ENCODE data around the gene SNRNP25.

The SNRNP25 gene

GRCh38 chr16:60929-61878, 7.6 kb downstream of the SNRNP25 start:
- DNase-seq (ENCODE audit: low read depth, low spot score): no peak
- H3K27ac ChIP-seq: no peak overlapping the region

- no peak for DNase-seq (ENCODE audit: low read depth, low spot score)
- H3K27ac ChIP-seq: no peak overlapping the region
Measured at GRCh38 chr16:61879-62281, 8.3 kb downstream of the SNRNP25 start.

DNA sequence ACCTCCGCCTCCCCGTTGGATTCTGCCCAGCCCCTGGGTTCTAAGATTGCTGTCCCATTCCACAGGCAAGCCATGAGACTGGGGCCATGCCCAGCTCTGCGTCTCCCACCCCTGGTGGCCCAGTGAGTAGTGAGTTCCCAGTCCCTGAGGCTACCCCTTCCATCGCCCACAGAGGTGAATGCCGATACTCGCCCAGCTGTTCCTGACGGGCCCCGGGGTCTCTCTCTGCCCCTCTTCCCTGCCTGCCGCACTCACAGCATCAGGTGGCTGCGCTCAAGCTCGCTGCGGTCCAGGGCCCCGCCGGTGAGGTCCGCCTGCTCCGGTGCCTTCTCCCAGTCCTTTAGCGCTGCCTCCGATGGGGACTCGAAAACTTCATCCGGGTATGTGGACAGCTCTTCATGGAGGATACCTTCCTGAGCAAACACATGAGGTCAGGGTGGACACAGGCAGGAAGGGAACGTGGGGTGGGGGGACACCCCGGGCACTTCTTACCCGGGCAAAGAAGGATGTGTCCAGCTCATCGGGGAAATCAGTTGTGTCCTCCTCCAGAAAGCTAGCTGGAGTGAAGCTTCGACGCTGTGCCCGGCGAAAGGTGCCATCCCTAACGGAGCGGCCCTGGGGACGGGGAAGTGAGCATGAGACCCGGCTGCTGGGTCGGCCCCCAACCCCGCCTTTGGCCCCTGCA, 8.8 kb downstream of the SNRNP25 start:
- no peak overlapping the region for H3K27ac ChIP-seq
- DNase-seq (ENCODE audit: low read depth, low spot score): no peak

- no peak overlapping the region for H3K27ac ChIP-seq
- DNase-seq (ENCODE audit: low read depth, low spot score): no peak
Measured at GRCh38 chr16:62968-63391, 9.4 kb downstream of the SNRNP25 start.

- no peak for DNase-seq (ENCODE audit: low read depth, low spot score)
- no peak overlapping the region for H3K27ac ChIP-seq
Measured at GRCh38 chr16:63466-63865, 9.8 kb downstream of the SNRNP25 start.

DNA sequence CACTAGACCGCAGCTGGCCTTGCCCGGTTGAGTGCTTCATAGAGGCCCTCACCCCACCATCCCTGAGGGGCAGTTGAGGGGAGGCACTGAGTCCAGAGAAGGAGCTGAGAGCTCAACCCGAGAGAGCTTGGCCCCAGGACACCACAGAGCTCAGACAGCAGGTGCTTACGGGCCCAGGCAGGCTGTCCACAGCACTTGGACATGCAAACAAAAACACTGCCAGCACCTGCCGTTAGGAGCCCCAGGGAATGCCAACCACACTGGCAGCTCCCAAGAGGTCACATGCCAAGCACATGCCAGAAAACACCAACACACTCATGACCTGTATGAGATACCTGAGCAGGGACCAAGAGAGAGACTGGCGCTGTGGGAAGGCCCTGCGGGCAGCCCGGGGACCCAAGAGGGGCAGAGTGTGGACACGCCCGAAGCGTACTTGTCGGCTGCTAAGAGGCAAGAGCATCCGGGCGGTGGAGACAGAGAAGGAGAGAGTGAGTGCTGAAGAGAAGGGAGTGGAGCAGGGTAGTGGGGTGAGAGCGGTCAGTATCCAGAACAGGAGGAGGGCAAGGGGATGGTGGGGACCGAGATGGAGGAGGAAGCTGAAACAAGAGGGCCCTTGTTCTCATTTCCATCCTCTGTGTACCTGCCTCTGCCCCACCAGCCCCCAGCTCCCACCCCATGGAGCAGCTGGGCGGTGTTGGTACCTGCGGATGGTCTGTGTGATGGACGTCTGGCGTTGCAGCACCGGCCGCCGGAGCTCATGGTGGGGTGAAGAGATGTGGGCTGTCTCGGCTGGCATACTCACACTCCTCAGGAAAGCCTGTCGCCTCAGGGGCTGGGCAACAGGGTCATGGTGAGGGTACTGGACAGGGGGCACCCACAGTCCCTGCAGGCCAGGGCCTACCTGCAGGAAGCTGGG, 10.6 kb downstream of the SNRNP25 start:
- no peak for DNase-seq (ENCODE audit: low read depth, low spot score)
- no peak overlapping the region for H3K27ac ChIP-seq

GRCh38 chr16:64914-65255, 11.3 kb downstream of the SNRNP25 start:
- no peak overlapping the region for H3K27ac ChIP-seq
- DNase-seq (ENCODE audit: low read depth, low spot score): no peak

DNA sequence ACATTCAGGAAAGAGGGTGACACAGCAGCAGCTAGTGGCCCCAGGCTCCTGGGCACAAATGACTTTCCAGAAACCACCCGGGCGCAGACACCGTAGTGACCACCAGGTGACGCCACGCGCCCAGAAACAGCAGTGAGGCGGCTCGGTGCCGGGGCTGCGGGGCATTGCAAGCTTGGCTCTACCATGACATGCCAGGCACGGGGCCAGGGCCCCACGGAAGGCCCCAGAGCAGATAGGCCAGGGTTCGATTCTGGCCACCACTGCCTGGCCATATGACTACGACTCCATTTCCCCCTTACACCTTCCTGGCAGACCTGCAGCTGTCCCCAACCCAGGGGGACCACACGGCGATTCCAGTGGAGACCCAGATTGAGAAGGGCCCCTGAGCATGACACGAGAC, 12.1 kb downstream of the SNRNP25 start:
- H3K27ac ChIP-seq: no peak overlapping the region
- no peak for DNase-seq (ENCODE audit: low read depth, low spot score)

- no peak for DNase-seq (ENCODE audit: low read depth, low spot score)
Measured at GRCh38 chr16:66309-67182, 12.9 kb downstream of the SNRNP25 start.

GRCh38 chr16:67183-67791, 13.7 kb downstream of the SNRNP25 start:
- DNase-seq (ENCODE audit: low read depth, low spot score): no peak
- H3K27ac ChIP-seq: no peak overlapping the region

More at GRCh38 chr16:66309-67182, 12.9 kb downstream of the SNRNP25 start:
- H3K27ac ChIP-seq: no peak overlapping the region

DNA sequence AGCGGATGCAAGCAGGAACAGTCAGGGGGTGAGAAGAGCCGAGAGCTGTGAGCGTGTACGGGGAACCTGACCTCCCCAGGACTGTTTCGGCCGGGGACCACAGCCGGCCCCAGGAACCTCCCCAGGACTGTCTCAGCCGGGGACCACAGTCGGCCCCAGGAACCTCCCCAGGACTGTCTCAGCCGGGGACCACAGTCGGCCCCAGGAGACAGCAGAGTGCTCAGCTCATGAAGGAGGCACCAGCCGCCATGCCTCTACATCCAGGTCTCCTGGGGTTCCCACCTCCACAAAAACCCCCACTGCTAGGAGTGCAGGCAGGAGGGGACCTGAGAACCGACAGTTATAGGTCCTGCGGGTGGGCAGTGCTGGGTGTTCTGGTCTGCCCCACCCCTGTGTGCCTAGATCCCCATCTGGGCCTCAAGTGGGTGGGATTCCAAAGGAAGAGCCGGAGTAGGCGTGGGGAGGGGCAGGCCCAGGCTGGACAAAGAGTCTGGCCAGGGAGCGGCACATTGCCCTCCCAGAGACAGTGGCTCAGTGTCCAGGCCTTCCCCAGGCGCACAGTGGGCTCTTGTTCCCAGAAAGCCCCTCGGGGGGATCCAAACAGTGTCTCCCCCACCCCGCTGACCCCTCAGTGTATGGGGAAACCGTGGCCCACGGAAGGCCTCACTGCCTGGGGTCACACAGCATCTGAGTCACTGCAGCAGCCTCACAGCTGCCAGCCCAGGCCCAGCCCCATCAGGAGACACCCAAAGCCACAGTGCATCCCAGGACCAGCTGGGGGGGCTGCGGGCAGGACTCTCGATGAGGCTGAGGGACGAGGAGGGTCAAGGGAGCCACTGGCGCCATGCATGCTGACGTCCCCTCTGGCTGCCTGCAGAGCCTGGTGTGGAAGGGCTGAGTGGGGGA, 14.5 kb downstream of the SNRNP25 start:
- DNase-seq (ENCODE audit: low read depth, low spot score): no peak
- no peak overlapping the region for H3K27ac ChIP-seq

DNA sequence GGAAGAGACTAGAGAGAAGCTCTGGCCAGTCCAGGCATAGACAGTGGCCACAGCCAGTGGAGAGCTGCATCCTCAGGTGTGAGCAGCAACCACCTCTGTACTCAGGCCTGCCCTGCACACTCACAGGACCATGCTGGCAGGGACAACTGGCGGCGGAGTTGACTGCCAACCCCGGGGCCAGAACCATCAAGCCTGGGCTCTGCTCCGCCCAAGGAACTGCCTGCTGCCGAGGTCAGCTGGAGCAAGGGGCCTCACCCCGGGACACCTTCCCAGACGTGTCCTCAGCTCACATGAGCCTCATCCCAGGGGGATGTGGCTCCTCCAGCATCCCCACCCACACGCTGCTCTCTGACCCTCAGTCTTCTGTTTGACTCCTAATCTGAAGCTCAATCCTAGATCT, 15.6 kb downstream of the SNRNP25 start:
- H3K27ac ChIP-seq: no peak overlapping the region
- DNase-seq (ENCODE audit: low read depth, low spot score): no peak

- peak overlapping the region; percentile 80 for H3K27ac ChIP-seq
- DNase-seq (ENCODE audit: low read depth, low spot score): no peak
Measured at GRCh38 chr16:71210-71539, 17.5 kb downstream of the SNRNP25 start.

DNA sequence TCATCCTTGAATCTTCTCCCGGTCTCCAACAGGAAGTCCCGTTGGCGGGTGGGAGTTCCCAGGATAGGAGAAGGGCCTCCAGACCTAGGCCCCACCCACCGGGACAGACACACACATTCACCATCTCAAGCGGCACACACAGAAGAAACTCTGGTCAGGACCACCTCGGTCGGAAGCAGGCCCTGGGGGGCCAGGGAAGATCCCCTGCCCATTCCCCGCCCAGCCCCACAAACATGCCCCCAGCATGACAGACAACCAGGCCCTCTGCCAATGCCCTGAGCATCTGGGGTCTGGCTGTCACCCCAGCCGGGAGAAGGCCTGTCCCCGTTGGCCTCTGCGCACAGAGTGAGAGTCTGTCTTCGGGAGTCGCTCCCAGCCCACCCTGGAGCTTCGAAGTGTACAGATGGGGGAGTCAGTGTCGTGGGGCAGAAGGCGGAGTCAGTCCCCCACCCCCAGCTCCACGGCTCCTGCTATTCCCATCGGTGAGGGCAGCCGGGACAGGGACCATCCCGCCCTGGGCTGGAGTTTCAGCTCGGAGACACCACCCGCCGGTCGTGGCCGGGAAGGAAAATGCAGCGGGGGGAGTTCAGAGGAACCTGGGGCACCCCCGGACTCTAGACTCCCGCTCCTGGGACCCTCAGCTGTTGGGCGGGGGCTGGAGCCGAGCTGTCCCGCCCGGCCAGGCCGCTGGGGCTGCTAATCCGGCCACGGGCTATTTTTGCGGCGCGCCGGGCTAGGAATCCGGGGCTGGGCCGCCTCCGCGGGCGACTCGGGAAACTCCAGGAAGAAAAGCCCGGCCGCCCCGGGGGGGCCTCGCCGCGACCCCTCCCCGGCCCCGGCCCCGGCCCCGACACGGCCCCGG, 18.1 kb downstream of the SNRNP25 start:
- H3K27ac ChIP-seq: peak overlapping the region; percentile 80
- DNase-seq (ENCODE audit: low read depth, low spot score): no peak

GRCh38 chr16:72561-73548, 19.2 kb downstream of the SNRNP25 start, which contains the start of gene RHBDF1:
Gene RHBDF1 (minus strand): TSS chr16:72631. CDS start chr16:65015, 7,616 bp downstream.
- no peak for DNase-seq (ENCODE audit: low read depth, low spot score)
- H3K27ac ChIP-seq: peak within 1 kb of the TSS; percentile 80
